Psoas muscle (tissue), 8 donors: ENCODE measurements around the gene AANAT. TPM values are rescaled to one million over a fixed set of nuclear protein-coding genes. Genes with fewer than 3 reads are reported as not detected.
A peak's percentile ranks its signal among the peaks of the same experiment; 100 is the strongest.

Source experiments
- ATAC-seq, 4 donors: fragments of 200-7000 bp; cut with Tn5 transposase; one replicate each; pipeline ENCODE4 v1.9.1; 2020; ENCODE audit warnings: moderate library complexity in 3 of 4, mild to moderate bottlenecking in 2 of 4
- DNase-seq, 2 donors: peaks; one replicate each; pipeline ENCODE4 v3.0.0-alpha.2; 2020
- H3K27ac ChIP-seq: fragments of 200-600 bp; one replicate; pipeline ENCODE4 v1.8.0; 2022
- H3K27me3 ChIP-seq, 3 donors: fragments of 200-600 bp in 1 of 3; one replicate each; pipeline versions ENCODE4 v1.6.1 to v1.8.0; 2013 to 2022; ENCODE audit warnings: low read length in 2 of 3, mild to moderate bottlenecking in 2 of 3, moderate library complexity in 1 of 3; ENCODE audit not compliant: insufficient read depth in 3 of 3
- H3K36me3 ChIP-seq, 2 donors: fragments of 200-600 bp in 1 of 2; one replicate each; pipeline versions ENCODE4 v1.6.1 to v1.8.0; 2013 to 2022; ENCODE audit warnings: low read depth in 1 of 2, mild to moderate bottlenecking in 1 of 2, moderate library complexity in 1 of 2; ENCODE audit not compliant: insufficient read depth in 1 of 2
- H3K4me1 ChIP-seq: fragments of 200-600 bp; one replicate; pipeline ENCODE4 v1.8.0; 2022
- H3K4me3 ChIP-seq: fragments of 200-600 bp; one replicate; pipeline ENCODE4 v1.8.0; 2022; ENCODE audit warnings: mild to moderate bottlenecking
- H3K9me3 ChIP-seq: fragments of 200-600 bp; one replicate; pipeline ENCODE4 v1.8.0; 2022
- WGBS, 3 donors: extraction: QIAGEN DNeasy Blood & Tissue Kit; methylation state at CpG; one replicate each; pipeline versions ENCODE4 v1.1.6 to v1.1.7; 2013; 5-methylcytosine and 5-hydroxymethylcytosine counted together
- intact Hi-C, 2 donors: fragments of 100-400 bp; cut with DNase I; formaldehyde crosslinking; loops; one replicate each; pipeline versions ENCODE4 v1.11.0 to v1.14.2; 2022
- polyA plus RNA-seq, 3 donors: library from polyadenylated mRNA; stranded (reverse); fragments of 200-250 nt; gene quantifications; one replicate each; pipeline ENCODE4 v1.2.3, GENCODE V29; 2013
- total RNA-seq, 4 donors: library from RNA; stranded (reverse); fragmentation: NEBNext Ultra II Directional in 2 of 4; extraction: Animal tissue kit (Norgen Biotek cat#: 25700) in 2 of 4; gene quantifications; one replicate each; pipeline versions ENCODE4 v1.2.1 to v1.2.4, GENCODE V29; 2021 to 2023
- TF ChIP-seq, protein P1 (sequence below): fragments of 200-600 bp; IDR thresholded peaks from one replicate; pipeline ENCODE4 v1.8.0; 2022; ENCODE audit warnings: antibody characterized with exemption
- donor health status: healthy with polysubstance abuse.
- donor health status: DM: no; HTN: no; CAD: no; lungs with moderate emphysema.
- donor health status: Bipolar disorder and iron deficiency.
- donor health status: healthy.
- donor health status: DM: yes; HTN: yes; CAD: no.
- donor health status: DM: no; HTN: no; CAD: no.
- donor health status: DM: no; HTN: no; CAD: no.
- donor health status: DM: yes; HTN: yes; CAD: no.

Gene AANAT
- total and polyA plus RNA-seq, 7 donors, result 0.09 to 0.13 TPM; not detected in 5

DNA sequence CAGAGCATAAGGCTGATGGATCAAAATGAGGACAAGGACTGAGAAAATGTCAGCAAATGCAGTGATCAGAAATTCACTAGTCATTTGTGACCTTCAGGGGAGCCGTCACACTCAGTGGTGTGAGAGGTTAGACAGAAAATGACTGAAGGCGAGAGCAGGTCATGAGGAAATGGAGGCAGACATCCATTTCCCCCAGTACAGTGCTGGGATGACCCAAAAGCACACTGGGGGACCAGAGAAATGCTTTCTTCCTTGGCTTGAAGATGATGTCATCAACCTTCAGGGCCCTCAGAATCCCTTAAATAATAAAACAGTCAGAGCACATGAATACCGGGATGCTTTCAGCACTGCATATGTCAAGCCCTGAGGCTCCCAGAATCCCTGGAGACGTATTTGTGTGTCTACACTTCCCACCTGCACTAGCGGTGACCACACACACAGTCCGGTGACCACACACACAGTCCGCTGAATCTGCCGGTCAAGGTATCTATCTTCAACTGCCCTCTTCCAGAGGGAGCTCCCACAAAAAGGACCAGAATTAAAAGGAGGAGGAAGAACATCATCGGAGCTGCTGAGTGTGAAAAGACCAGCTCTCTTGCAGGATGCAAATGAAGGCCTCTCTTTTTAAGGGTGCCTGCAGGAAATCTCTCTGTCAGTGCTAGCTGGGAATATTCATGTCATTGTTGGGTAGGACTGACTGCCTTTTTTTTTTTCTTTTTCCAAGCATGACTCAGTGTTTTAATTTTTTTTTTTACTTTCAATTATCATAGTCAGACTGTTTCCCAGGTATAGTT, 22.7 kb upstream of the AANAT start:
- ATAC-seq (no peak), DNase-seq (no peak)
- TF ChIP-seq, protein P1, sequence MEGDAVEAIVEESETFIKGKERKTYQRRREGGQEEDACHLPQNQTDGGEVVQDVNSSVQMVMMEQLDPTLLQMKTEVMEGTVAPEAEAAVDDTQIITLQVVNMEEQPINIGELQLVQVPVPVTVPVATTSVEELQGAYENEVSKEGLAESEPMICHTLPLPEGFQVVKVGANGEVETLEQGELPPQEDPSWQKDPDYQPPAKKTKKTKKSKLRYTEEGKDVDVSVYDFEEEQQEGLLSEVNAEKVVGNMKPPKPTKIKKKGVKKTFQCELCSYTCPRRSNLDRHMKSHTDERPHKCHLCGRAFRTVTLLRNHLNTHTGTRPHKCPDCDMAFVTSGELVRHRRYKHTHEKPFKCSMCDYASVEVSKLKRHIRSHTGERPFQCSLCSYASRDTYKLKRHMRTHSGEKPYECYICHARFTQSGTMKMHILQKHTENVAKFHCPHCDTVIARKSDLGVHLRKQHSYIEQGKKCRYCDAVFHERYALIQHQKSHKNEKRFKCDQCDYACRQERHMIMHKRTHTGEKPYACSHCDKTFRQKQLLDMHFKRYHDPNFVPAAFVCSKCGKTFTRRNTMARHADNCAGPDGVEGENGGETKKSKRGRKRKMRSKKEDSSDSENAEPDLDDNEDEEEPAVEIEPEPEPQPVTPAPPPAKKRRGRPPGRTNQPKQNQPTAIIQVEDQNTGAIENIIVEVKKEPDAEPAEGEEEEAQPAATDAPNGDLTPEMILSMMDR, result no peak
- Histone ChIP-seq H3K27me3 (no peaks in the 10 kb centered on the region), H3K36me3 (no peaks in the 10 kb centered on the region), H3K27ac (no peak overlapping the region), H3K4me1 (peaks cover 48% of the 10 kb centered on the region), H3K4me3 (no peak overlapping the region), H3K9me3 (no peaks in the 10 kb centered on the region)
- intact Hi-C loops, result loop anchor here in 1 of 2 donors (5.0 kb wide), 1 partner anchor 37 kb away; no protein-coding TSS in a partner anchor
- 83 to 87% (median 84%) methylated on average over 9 of the region's 9 CpGs for WGBS, 3 donors

GRCh38 chr17:76445697-76446448, 21.5 kb upstream of the AANAT start:
- TF ChIP-seq, protein P1, result no peak
- Histone ChIP-seq H3K27me3 (no peaks in the 10 kb centered on the region), H3K36me3 (no peaks in the 10 kb centered on the region), H3K4me1 (peaks cover 48% of the 10 kb centered on the region), H3K9me3 (no peaks in the 10 kb centered on the region), H3K4me3 (peak overlapping the region; percentile 33), H3K27ac (peak overlapping the region; percentile 73)
- DNase-seq (no peak), ATAC-seq (peak; percentile 44 to 57 (median 50))
- intact Hi-C loops, result loop anchor here in 1 of 2 donors (5.0 kb wide), 1 partner anchor 39 kb away; no protein-coding TSS in a partner anchor
- 32 to 49% (median 37%) methylated on average over 10 of the region's 10 CpGs for WGBS, 3 donors

DNA sequence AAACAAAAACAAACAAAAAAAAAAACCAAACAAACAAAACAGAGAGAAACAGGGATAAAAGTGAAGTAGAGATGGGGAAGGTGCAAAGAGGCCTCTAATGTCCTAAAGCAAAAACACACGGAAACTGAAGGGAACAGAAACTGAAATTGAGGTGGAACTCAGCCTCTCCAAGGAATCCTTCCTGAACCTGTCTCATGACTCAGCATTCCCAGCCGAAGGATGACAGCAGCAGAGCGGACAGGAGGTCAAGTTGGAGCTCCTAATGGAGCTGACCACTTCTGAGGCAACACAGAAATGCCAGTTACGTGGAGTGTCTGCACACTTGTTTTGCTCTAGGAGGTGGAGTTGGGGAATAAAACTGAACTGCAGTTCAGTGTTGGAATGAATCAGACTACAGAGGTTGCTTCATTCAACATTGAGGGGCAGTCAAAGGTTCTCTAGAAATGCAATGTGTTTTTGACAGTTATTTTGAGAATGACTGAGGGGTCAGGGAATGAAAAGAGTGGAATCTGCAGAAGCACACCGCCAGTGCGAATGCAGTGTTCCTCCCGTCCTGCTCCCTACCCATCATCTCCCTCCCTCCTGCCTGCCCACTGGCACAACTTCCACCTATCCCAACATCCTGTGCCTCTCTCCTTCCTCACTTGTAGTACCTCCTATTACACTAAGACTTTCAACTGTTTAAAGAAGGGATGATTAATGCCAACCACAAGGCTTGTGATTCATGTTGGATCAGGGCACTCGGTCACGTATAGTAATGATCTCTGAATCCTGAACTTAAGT, 20.8 kb upstream of the AANAT start:
- intact Hi-C loops, result loop anchor here in 1 of 2 donors (5.0 kb wide), 1 partner anchor 39 kb away; no protein-coding TSS in a partner anchor
- WGBS, 3 donors, result 39 to 57% (median 44%) methylated on average over 9 of the region's 9 CpGs
- Histone ChIP-seq H3K9me3 (no peaks in the 10 kb centered on the region), H3K4me1 (peaks cover 51% of the 10 kb centered on the region), H3K4me3 (peak overlapping the region; percentile 33), H3K27ac (peak overlapping the region; percentile 73), H3K36me3 (no peaks in the 10 kb centered on the region), H3K27me3 (no peaks in the 10 kb centered on the region)
- DNase-seq (no peak), ATAC-seq (peak; percentile 75 to 86 (median 82))
- TF ChIP-seq, protein P1, result no peak

DNA sequence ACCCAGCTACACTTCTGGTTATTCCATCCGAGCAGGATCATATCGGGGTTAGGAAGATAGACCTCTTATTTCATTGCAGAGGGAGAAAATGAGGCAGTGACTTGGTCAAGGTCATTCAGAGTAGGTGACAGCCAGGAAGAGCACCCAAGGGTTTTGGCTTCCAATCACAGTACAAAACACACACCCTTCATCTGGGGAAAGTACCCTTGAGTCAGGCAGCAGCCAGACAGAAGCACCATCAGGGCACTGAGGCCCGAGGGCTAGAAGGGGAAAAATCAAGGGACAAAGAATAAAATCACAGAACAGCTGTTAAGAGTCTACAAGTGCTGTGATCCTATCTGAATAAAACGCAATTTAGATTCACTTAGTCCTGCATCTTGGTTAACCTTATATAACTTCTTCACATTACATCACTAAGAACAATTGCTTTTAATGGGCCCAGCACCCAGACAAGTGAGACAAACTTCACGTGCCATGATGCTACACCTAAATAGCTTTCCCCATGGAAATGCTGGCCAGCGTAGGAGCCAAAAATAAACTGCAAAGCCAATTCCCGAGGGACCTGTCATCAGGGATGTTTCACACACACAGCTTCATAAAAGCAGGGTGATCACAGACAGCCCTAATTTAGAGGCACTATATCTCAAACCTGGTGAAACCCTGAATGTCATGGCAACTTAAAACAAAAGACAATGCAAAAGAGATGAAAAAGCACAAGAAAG, 19.3 kb upstream of the AANAT start:
- DNase-seq (no peak), ATAC-seq (peak in 3 of 4 donors; percentile 29 to 59 (median 53))
- H3K36me3 ChIP-seq, result no peaks in the 10 kb centered on the region
- H3K4me1 ChIP-seq, result peaks cover 58% of the 10 kb centered on the region
- H3K27me3 ChIP-seq, result no peaks in the 10 kb centered on the region
- WGBS, 3 donors, result 34 to 63% (median 47%) methylated on average over 7 of the region's 7 CpGs
- intact Hi-C loops, result loop anchor here in 1 of 2 donors (5.0 kb wide), 1 partner anchor 41 kb away; no protein-coding TSS in a partner anchor
- H3K9me3 ChIP-seq, result no peaks in the 10 kb centered on the region
- H3K4me3 ChIP-seq, result no peak overlapping the region
- H3K27ac ChIP-seq, result peak overlapping the region; percentile 73
- TF ChIP-seq, protein P1, result no peak
